MCF 10A (cell line): Measurements from ENCODE around the gene MCCD1. TPM values are rescaled to one million over a fixed set of nuclear protein-coding genes. Genes with fewer than 3 reads are reported as not detected.

ENCODE experiments used
- BruUV-seq: library from RNA; stranded (reverse); fragments of 400-500 nt; replicated peaks from 2 replicates; lab custom pipeline; 2021; lab: Mats Ljungman, UMichigan
- CTCF ChIA-PET: fragments of 300-600 bp; sonication (Branson Sonifier 250); formaldehyde crosslinking; extraction: SDS; loops from one replicate; lab custom pipeline; 2021; ENCODE audit warnings: antibody characterized with exemption, inconsistent platforms; lab: Yijun Ruan, JAX
- POLR2A ChIA-PET: fragments of 300-600, 350-650 bp; sonication (Branson Sonifier 250); formaldehyde crosslinking; extraction: SDS; loops from one replicate; lab custom pipeline; 2020; ENCODE audit warnings: antibody characterized with exemption, inconsistent platforms; lab: Yijun Ruan, JAX
- DNase-seq: peaks from one replicate; pipeline ENCODE4 v3.0.0-alpha.2; 2018; ENCODE audit not compliant: unreplicated experiment
- H3K27ac Mint-ChIP-seq: one replicate; pipeline ENCODE4 v1.8.0; 2022; ENCODE audit warnings: mild to moderate bottlenecking, low read depth, mixed read lengths; ENCODE audit not compliant: unreplicated experiment
- H3K27me3 Mint-ChIP-seq: one replicate; pipeline ENCODE4 v1.8.0; 2022; ENCODE audit warnings: mixed read lengths; ENCODE audit not compliant: insufficient read depth, unreplicated experiment
- H3K36me3 Mint-ChIP-seq: one replicate; pipeline ENCODE4 v1.8.0; 2022; ENCODE audit warnings: mild to moderate bottlenecking, moderate library complexity, mixed read lengths; ENCODE audit not compliant: insufficient read depth, unreplicated experiment
- H3K4me1 Mint-ChIP-seq: one replicate; pipeline ENCODE4 v1.8.0; 2022; ENCODE audit warnings: mixed read lengths; ENCODE audit not compliant: insufficient read depth, unreplicated experiment
- H3K4me3 Mint-ChIP-seq: one replicate; pipeline ENCODE4 v1.8.0; 2022; ENCODE audit warnings: mild to moderate bottlenecking, moderate library complexity, mixed read lengths; ENCODE audit not compliant: unreplicated experiment
- H3K9me3 Mint-ChIP-seq: one replicate; pipeline ENCODE4 v1.8.0; 2022; ENCODE audit warnings: mixed read lengths; ENCODE audit not compliant: unreplicated experiment
- CTCF ChIP-seq: fragments of 200-600 bp; IDR thresholded peaks from one replicate; pipeline ENCODE4 v1.8.0; 2022; ENCODE audit warnings: antibody characterized with exemption, mild to moderate bottlenecking; ENCODE audit not compliant: unreplicated experiment
- intact Hi-C: fragments of 100-400 bp; cut with micrococcal nuclease; formaldehyde crosslinking; loops from 2 replicates; pipeline ENCODE4 v1.14.1; 2022
- total RNA-seq: library from RNA; stranded (reverse); gene quantifications from 2 replicates; pipeline ENCODE4 v1.2.3, GENCODE V29; 2022

The MCCD1 gene
- total RNA-seq, 1 experiment from 2014 or later: not detected

GRCh38 chr6:31531771-31532643 is 3.2 kb downstream of the MCCD1 start:
- ChIA-PET CTCF (interaction anchor here (0.8 to 1.1 kb wide), 3 partner anchors 14 to 40 kb away, joined by 3 to 4 read pairs (median 3); partner anchors contain the start of gene ATP6V1G2), POLR2A (interaction anchor here (0.6 to 2.5 kb wide), 8 partner anchors 10 to 66 kb away, joined by 3 to 19 read pairs (median 3); partner anchors contain the start of genes ATP6V1G2, DDX39B and MICB)
- Mint-ChIP-seq H3K9me3 (no peaks in the 10 kb centered on the region), H3K27me3 (no peaks in the 10 kb centered on the region), H3K4me3 (no peak overlapping the region), H3K27ac (no peak overlapping the region), H3K4me1 (peaks cover 5% of the 10 kb centered on the region), H3K36me3 (peaks cover 91% of the 10 kb centered on the region)
- DNase-seq: no peak
- intact Hi-C loops: no loop called here
- no TSS peak for BruUV-seq
- TF ChIP-seq CTCF: no peak

- Mint-ChIP-seq H3K27ac (no peak overlapping the region), H3K4me1 (peaks cover 9% of the 10 kb centered on the region), H3K4me3 (no peak overlapping the region), H3K36me3 (peaks cover 95% of the 10 kb centered on the region), H3K27me3 (no peaks in the 10 kb centered on the region), H3K9me3 (no peaks in the 10 kb centered on the region)
- no TSS peak for BruUV-seq
- intact Hi-C loops: no loop called here
- POLR2A ChIA-PET: interaction anchor here (0.6 to 2.5 kb wide), 4 partner anchors 9 to 65 kb away, joined by 3 to 19 read pairs (median 5); partner anchors contain the start of gene DDX39B
- no peak for TF ChIP-seq CTCF
- CTCF ChIA-PET: no interaction called here
- DNase-seq: no peak
Measured at GRCh38 chr6:31532644-31533454, 4.1 kb downstream of the MCCD1 start.

- intact Hi-C loops: no loop called here
- DNase-seq: no peak
- no peak for TF ChIP-seq CTCF
- TSS peak; percentile 8 for BruUV-seq
- CTCF ChIA-PET: interaction anchor here (1.1 kb wide), 1 partner anchor 13 kb away, joined by 3 read pairs; the partner anchor contains the start of gene ATP6V1G2
- POLR2A ChIA-PET: no interaction called here
- no peaks in the 10 kb centered on the region for H3K9me3 Mint-ChIP-seq
- peaks cover 12% of the 10 kb centered on the region for H3K4me1 Mint-ChIP-seq
- no peaks in the 10 kb centered on the region for H3K27me3 Mint-ChIP-seq
- peaks cover 97% of the 10 kb centered on the region for H3K36me3 Mint-ChIP-seq
- H3K27ac Mint-ChIP-seq: no peak overlapping the region
- no peak overlapping the region for H3K4me3 Mint-ChIP-seq
Measured at GRCh38 chr6:31533455-31533841, 4.7 kb downstream of the MCCD1 start.

GRCh38 chr6:31534011-31534410 is 5.2 kb downstream of the MCCD1 start:
- BruUV-seq: no TSS peak
- peaks cover 97% of the 10 kb centered on the region for H3K36me3 Mint-ChIP-seq
- intact Hi-C loops: no loop called here
- DNase-seq: no peak
- no peak overlapping the region for H3K27ac Mint-ChIP-seq
- H3K9me3 Mint-ChIP-seq: no peaks in the 10 kb centered on the region
- ChIA-PET POLR2A (interaction anchor here (0.6 kb wide), 1 partner anchor 391 kb away, joined by 3 read pairs; no protein-coding TSS in a partner anchor), CTCF (interaction anchor here (1.1 kb wide), 1 partner anchor 12 kb away, joined by 3 read pairs; the partner anchor contains the start of gene ATP6V1G2)
- H3K4me1 Mint-ChIP-seq: peaks cover 18% of the 10 kb centered on the region
- H3K4me3 Mint-ChIP-seq: no peak overlapping the region
- H3K27me3 Mint-ChIP-seq: no peaks in the 10 kb centered on the region
- no peak for TF ChIP-seq CTCF
